ENCODE data around the gene PRKCE. TPM values are rescaled to one million over a fixed set of nuclear protein-coding genes. Genes with fewer than 3 reads are reported as not detected.

PRKCE gene
- total and polyA plus RNA-seq, 2 of the 8 experiments (the other 6 are each of a cell fraction or from before 2014, with no cell fraction given), result 0.54 to 2.1 TPM

GRCh38 chr2:45872211-45872610 lies 220.7 kb downstream of the PRKCE start:
- Histone ChIP-seq H3K36me3 (ENCODE audit: control insufficient read depth in 2 of 4, insufficient read depth in 4 of 4, low read length in 3 of 4) (no peaks in the 10 kb centered on the region), H4K8ac (ENCODE audit: extremely low read depth, insufficient read depth, low read length) (no peak overlapping the region), H2BK20ac (ENCODE audit: low read length) (no peak overlapping the region), H3K27me3 (replicated peaks in 1 of 4; ENCODE audit: control insufficient read depth in 3 of 4, extremely low read depth in 1 of 4, insufficient read depth in 3 of 4, low read length in 3 of 4) (no peaks in the 10 kb centered on the region), H3K79me2 (ENCODE audit: control insufficient read depth in 1 of 2, insufficient read depth in 2 of 2, low read length in 2 of 2) (no peaks in the 10 kb centered on the region), H4K20me1 (replicated peaks in 1 of 2; ENCODE audit: control insufficient read depth in 1 of 2, insufficient read depth in 2 of 2, low read length in 2 of 2) (no peaks in the 10 kb centered on the region), H2BK5ac (ENCODE audit: low read depth, low read length) (no peak overlapping the region), H2BK12ac (ENCODE audit: low read depth, low read length) (no peak overlapping the region; the same call in 1 of the 2 replicates), H3K4ac (replicated peaks; ENCODE audit: insufficient read length, low read depth, low read length) (no peak overlapping the region), H3K23ac (ENCODE audit: insufficient read length) (no peak overlapping the region), H3K4me3 (ENCODE audit: extremely low read depth in 1 of 4, insufficient read depth in 2 of 4, low read depth in 3 of 4, low read length in 4 of 4) (no peak overlapping the region), H3K4me2 (ENCODE audit: insufficient read depth in 1 of 2, low read depth in 2 of 2, low read length in 2 of 2) (no peak overlapping the region), H2AFZ (ENCODE audit: low read length) (no peak overlapping the region), H2BK15ac (ENCODE audit: low read length) (no peak overlapping the region), H3K9ac (replicated peaks in 1 of 4; ENCODE audit: extremely low read depth in 1 of 4, low read depth in 3 of 4, low read length in 3 of 4) (no peak overlapping the region), H3K79me1 (ENCODE audit: low read depth, low read length) (no peaks in the 10 kb centered on the region), H3K18ac (ENCODE audit: extremely low read depth, low read length) (no peak overlapping the region), H3K14ac (ENCODE audit: insufficient read length) (no peak overlapping the region), H4K91ac (replicated peaks; ENCODE audit: insufficient read length, low read length) (no peak overlapping the region), H3K9me3 (ENCODE audit: insufficient read depth in 2 of 2, low read depth in 1 of 2, low read length in 1 of 2) (peaks cover 3 to 6% of the 10 kb centered on the region in 2 experiments; a peak in 1 of 4 replicates), H4K5ac (ENCODE audit: insufficient read length, low read depth, low read length) (no peak overlapping the region), H3K27ac (ENCODE audit: low read depth, low read length) (no peak overlapping the region), H3K56ac (replicated peaks; ENCODE audit: insufficient read length, low read depth, low read length) (no peak overlapping the region), H3K4me1 (replicated peaks in 1 of 4; ENCODE audit: control insufficient read depth in 3 of 4, insufficient read depth in 4 of 4, low read length in 3 of 4) (no peaks in the 10 kb centered on the region), H3K23me2 (ENCODE audit: low read depth, low read length) (no peaks in the 10 kb centered on the region), H2BK120ac (replicated peaks; ENCODE audit: low read depth, low read length) (no peak overlapping the region), H2AK5ac (ENCODE audit: low read depth, low read length) (no peak overlapping the region)
- 84% methylated on average over 5 of the region's 5 CpGs; no CpG with 5 or more reads in 1 of the 2 experiments for WGBS, 2 experiments (ENCODE audit: extremely low coverage in 1 of 2, insufficient coverage in 1 of 2, insufficient read length in 1 of 2, insufficient replicate concordance in 2 of 2, low coverage in 1 of 2, low lambda C conversion rate in 2 of 2, missing lambda C conversion rate in 1 of 2)
- FAIRE-seq (no peak), DNase-seq (ENCODE audit: low read depth in 1 of 2, low spot score in 2 of 2) (no peak)
- ChIA-PET CTCF (ENCODE audit: partially characterized antibody) (interaction anchor here (1.3 kb wide), 1 partner anchor 15 kb away, joined by 3 read pairs; no protein-coding TSS in a partner anchor), POLR2A (ENCODE audit: partially characterized antibody) (no interaction called here)
- no peak for TF ChIP-seq MAFK (IDR thresholded peaks at IDR 0.05; ENCODE audit: low read depth, low read length)
- no peak for TF ChIP-seq EZH2 (IDR thresholded peaks at IDR 0.05; ENCODE audit: low read depth, low read length, severe bottlenecking)
- no peak for TF ChIP-seq PHF8 (conservative IDR thresholded peaks at IDR 0.05; ENCODE audit: low read depth, low read length)
- no peak for TF ChIP-seq ATF3 (IDR thresholded peaks at IDR 0.05; ENCODE audit: insufficient read depth, low read depth, low read length)
- no peak for TF ChIP-seq SRF (IDR thresholded peaks at IDR 0.05; ENCODE audit: low read depth, low read length)
- no peak for TF ChIP-seq POLR2A (IDR thresholded peaks at IDR 0.05; ENCODE audit: control extremely low read depth in 1 of 2, low read depth in 2 of 2, low read length in 2 of 2)
- no peak for TF ChIP-seq NANOG (IDR thresholded peaks at IDR 0.05; ENCODE audit: insufficient read depth, low read depth, low read length, poor library complexity, severe bottlenecking)
- TF ChIP-seq, protein P1, sequence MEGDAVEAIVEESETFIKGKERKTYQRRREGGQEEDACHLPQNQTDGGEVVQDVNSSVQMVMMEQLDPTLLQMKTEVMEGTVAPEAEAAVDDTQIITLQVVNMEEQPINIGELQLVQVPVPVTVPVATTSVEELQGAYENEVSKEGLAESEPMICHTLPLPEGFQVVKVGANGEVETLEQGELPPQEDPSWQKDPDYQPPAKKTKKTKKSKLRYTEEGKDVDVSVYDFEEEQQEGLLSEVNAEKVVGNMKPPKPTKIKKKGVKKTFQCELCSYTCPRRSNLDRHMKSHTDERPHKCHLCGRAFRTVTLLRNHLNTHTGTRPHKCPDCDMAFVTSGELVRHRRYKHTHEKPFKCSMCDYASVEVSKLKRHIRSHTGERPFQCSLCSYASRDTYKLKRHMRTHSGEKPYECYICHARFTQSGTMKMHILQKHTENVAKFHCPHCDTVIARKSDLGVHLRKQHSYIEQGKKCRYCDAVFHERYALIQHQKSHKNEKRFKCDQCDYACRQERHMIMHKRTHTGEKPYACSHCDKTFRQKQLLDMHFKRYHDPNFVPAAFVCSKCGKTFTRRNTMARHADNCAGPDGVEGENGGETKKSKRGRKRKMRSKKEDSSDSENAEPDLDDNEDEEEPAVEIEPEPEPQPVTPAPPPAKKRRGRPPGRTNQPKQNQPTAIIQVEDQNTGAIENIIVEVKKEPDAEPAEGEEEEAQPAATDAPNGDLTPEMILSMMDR (IDR thresholded peaks at IDR 0.05; ENCODE audit: control extremely low read depth in 1 of 3, insufficient read depth in 1 of 3, low read depth in 1 of 3, low read length in 3 of 3), result no peak
- no peak for TF ChIP-seq SUZ12 (IDR thresholded peaks at IDR 0.05; ENCODE audit: low read length)
- TF ChIP-seq SP1 (IDR thresholded peaks at IDR 0.05; ENCODE audit: low read depth, low read length), result no peak
- no peak for TF ChIP-seq TBP (IDR thresholded peaks at IDR 0.05; ENCODE audit: low read depth, low read length)
- TF ChIP-seq CEBPB (IDR thresholded peaks at IDR 0.05; ENCODE audit: low read depth, low read length), result no peak
